GM19463 (cell line): ENCODE measurements around the gene GPA33.
A peak's percentile ranks its signal among the peaks of the same experiment; 100 is the strongest.

Experiments used
- ATAC-seq: cut with Tn5 transposase; IDR thresholded peaks from one replicate; pipeline ENCODE4 v1.9.1; 2021; ENCODE audit warnings: mild to moderate bottlenecking, moderate library complexity; ENCODE audit not compliant: unreplicated experiment

Gene GPA33

GRCh38 chr1:167088746-167089417 is 1.3 kb downstream of the GPA33 start:
- no peak for ATAC-seq

DNA sequence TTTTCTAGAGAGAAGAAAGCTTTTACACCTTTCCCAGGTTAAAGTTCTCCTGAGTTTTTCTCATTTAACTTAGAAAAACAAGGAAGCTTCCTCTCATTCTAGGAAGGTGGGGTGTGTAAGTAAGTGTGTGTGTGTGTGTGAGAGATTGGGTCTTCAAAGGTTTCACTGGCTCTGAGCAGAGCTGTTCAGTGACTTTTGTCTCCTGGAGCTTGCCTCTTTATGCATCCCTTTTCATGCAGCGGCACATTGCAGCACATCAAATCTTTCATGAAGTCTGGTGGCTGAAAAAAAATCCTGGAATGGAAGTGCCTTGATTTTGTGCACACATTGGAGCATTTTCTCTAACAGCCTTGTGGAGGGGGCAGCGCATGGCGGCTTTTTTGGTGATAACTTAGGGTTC is 3.4 kb downstream of the GPA33 start:
- no peak for ATAC-seq

DNA sequence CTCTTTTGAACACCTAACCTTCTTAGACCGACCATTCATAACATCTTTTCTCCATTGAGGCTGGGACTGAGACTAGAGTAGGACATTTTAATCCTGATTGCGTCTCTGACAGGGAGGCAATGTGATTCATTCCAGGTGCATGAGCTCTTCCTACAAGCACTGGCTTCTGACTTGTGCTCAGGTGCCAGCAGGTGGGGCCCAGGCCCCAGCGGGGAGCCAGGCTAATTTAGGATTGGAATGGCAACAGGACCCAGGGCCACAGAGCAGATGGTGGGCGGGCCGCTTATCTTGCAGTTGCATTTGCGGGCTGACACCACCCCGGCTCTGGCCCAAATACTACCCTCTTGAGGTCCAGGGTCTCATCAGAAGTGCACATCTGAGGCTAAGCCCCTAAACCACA is 4.1 kb downstream of the GPA33 start:
- no peak for ATAC-seq

- no peak for ATAC-seq
These were observed 5.4 kb downstream of the GPA33 start for GRCh38 chr1:167084757-167085156.

DNA sequence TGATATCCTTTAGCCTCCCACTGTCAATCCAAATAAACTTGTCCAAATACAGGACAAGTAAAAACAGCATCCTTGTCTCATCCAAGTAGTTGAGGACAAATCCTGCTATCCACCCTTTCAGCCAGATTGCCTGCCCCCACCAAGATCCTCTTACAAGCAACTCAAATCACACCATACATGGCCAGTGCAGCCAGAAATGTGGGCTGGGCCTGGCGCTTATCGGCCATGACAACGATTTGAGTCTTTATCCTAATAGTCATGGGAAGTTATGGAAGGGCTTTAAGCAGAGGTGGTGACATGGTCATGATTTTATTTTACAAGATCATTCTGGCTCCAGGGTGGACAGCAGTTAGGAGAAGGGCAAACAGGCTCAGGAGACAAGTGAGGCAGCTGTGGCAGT is 6.3 kb downstream of the GPA33 start:
- ATAC-seq = no peak

- ATAC-seq = no peak
These were observed 7.0 kb downstream of the GPA33 start for GRCh38 chr1:167083066-167083665.

DNA sequence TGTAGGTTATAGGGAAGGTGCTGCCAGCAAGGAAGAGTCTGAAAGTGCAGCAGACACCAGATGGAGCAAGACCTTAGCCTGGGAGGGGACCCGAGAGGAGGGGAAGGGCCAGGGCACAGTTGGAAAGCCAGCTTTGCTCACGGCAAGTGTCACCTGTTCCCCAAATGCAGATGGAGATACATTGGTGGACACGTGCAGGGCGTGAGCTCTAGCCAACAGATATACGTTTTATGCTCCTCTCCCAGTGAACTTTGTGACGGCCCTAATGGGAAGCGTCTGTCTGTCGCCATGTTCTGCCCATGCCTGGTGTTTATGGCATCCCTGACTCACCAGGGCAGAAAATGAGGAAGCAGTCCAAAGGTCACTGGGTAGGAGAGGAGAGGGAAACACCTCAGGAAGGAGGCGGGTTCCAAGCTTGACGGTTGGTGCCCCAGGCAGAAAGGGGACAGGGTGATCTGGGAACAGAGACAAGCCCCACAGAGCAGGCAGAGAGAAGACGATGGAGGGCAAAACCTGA is 7.6 kb downstream of the GPA33 start:
- no peak for ATAC-seq

- ATAC-seq = no peak
These were observed 8.5 kb downstream of the GPA33 start for GRCh38 chr1:167081594-167082156.

GRCh38 chr1:167077868-167078210 is 12.3 kb downstream of the GPA33 start:
- ATAC-seq = no peak

GRCh38 chr1:167077128-167077867 is 12.9 kb downstream of the GPA33 start:
- no peak for ATAC-seq

DNA sequence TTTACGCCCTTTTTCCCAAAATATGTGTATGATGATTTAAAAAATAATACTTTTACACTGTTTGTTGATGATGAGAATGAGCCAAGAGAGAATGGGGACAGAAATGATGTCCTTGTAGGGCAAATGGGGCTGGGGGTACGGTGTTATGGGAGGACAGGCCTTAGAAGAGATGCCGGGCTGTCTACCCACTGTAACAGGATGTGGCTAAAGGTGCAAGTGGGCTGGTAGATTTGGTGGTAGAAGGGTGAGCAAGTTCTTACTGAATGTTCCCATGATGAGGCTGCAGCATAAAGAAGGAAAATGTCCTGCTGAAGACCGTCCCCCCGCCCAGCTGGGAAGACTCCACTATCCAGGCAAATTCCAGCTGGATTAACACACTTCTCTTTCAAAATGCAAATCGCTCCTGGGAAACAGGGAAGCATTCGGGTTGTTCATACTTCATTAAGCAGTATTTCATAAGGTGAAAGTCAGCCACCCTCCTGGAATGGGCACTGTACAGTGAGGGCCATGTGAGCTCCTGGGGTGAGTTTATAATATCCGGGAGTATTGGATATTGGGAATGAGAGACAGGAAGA is 14.0 kb downstream of the GPA33 start:
- no peak for ATAC-seq

GRCh38 chr1:167071286-167071685 is 18.9 kb downstream of the GPA33 start:
- ATAC-seq = no peak

DNA sequence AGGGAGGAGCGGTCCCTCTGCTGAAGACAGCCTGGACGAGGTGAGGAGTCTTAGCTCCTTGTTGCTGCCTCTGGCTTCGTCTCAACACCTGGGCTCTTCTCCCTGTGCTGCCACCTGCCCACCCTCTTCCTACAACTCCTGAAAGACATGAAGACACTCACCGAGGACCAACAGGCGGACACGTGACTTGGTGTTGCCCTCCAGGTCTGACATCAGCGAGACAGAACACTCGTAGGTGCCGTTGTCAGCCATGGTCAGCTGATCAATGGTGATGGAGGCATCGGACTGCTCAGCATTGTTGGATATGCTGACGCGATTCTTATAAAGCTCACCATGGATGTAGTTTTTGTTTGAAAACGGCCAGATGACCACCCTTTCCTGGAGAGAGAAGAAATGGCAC is 21.4 kb downstream of the GPA33 start:
- ATAC-seq = no peak

GRCh38 chr1:167067904-167068303 is 22.3 kb downstream of the GPA33 start:
- no peak for ATAC-seq

DNA sequence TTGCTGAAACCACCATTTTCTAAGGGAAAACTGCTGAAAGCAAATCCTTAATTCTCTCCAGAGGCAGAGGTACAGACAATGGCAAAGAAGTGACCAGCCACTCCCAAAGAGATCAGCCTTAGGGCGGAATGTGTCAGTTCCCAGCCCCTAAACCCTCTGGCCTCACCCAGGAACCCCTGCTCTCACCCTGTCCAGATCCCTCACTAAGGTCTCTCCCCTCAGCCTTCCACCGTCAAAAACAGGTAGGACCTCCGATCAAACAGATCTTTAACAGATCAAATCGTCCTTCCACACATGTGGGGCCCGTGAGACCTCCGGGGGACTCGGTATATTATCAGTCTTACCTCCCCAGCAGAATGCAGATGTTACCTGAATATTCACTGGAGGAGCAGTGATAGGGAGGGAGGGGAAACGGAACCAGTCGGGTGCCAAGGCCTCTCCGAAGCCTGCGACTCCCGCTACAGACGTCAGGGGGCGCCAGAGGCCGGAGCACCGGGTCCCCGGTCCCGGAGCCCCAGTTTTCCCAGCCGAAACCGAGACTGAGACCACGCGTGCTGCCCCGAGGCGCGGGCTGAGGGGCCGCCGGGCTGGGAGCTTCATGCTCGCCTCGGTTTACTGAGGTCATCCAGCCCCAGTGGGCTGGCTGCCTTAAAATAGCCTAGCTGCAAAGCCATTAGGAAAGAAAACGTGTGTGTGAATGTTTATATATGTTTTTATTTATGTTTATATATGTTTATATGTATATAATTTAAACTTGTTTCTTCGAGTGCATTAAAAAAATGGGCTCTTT is 23.6 kb downstream of the GPA33 start:
- peak; percentile 76 for ATAC-seq

DNA sequence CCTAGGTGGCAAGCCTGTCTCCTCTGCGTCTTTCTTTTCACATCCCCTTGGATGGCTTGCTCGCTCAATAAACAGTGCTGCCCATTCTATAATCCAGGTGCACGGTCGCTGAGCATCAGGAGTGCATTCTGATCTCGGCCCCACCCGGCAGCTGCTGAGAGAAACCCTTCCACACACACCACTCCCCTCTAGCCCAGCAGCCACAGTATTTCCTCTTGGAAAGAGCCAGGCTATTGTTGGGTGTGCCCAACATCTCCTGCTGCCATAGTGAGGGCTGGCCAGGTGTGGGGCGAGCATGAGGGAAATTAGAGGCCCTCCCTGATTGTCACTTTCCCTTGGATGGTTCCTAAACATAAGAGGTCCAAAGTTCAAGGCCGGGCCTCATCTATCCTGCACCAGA is 24.7 kb downstream of the GPA33 start:
- ATAC-seq = no peak

GRCh38 chr1:167064621-167065020 is 25.6 kb downstream of the GPA33 start:
- ATAC-seq = no peak

GRCh38 chr1:167061073-167061464 is 29.1 kb downstream of the GPA33 start:
- ATAC-seq = no peak

- ATAC-seq = no peak
These were observed 29.8 kb downstream of the GPA33 start for GRCh38 chr1:167060141-167061072.

GRCh38 chr1:167059809-167060107 is 30.4 kb downstream of the GPA33 start:
- no peak for ATAC-seq
